Osteocyte (in vitro differentiated cells): Measurements from ENCODE around the gene CD9. TPM values are rescaled to one million over a fixed set of nuclear protein-coding genes. Genes with fewer than 3 reads are reported as not detected.

Experiments used
- DNase-seq: peaks from one replicate; pipeline ENCODE4 v3.0.0; 2021; ENCODE audit warnings: mixed read lengths; ENCODE audit not compliant: unreplicated experiment; ENCODE audit errors: extremely low spot score
- H3K27ac Mint-ChIP-seq: one replicate; pipeline ENCODE4 v1.8.0; 2021; ENCODE audit warnings: mild to moderate bottlenecking, mixed read lengths; ENCODE audit not compliant: unreplicated experiment
- H3K27me3 Mint-ChIP-seq: one replicate; pipeline ENCODE4 v1.8.0; 2021; ENCODE audit warnings: mixed read lengths; ENCODE audit not compliant: unreplicated experiment
- H3K36me3 Mint-ChIP-seq: one replicate; pipeline ENCODE4 v1.8.0; 2021; ENCODE audit warnings: mixed read lengths; ENCODE audit not compliant: unreplicated experiment
- H3K4me1 Mint-ChIP-seq: one replicate; pipeline ENCODE4 v1.8.0; 2021; ENCODE audit warnings: mixed read lengths; ENCODE audit not compliant: unreplicated experiment
- H3K4me3 Mint-ChIP-seq: one replicate; pipeline ENCODE4 v1.8.0; 2021; ENCODE audit warnings: mild to moderate bottlenecking, moderate library complexity, mixed read lengths; ENCODE audit not compliant: unreplicated experiment
- H3K9me3 Mint-ChIP-seq: one replicate; pipeline ENCODE4 v1.8.0; 2021; ENCODE audit warnings: mixed read lengths; ENCODE audit not compliant: unreplicated experiment
- total RNA-seq: library from RNA; stranded (reverse); gene quantifications from 2 replicates; pipeline ENCODE4 v1.2.1, GENCODE V29; 2021
- TF ChIP-seq, protein P1 (sequence below): fragments of 200-600 bp; sonication (generic); IDR thresholded peaks from 2 replicates; pipeline ENCODE4 v1.5.0; 2021; ENCODE audit warnings: antibody characterized with exemption, mild to moderate bottlenecking, moderate library complexity

The CD9 gene
- total RNA-seq, 1 donor from 2014 or later, result 77.1 TPM

DNA sequence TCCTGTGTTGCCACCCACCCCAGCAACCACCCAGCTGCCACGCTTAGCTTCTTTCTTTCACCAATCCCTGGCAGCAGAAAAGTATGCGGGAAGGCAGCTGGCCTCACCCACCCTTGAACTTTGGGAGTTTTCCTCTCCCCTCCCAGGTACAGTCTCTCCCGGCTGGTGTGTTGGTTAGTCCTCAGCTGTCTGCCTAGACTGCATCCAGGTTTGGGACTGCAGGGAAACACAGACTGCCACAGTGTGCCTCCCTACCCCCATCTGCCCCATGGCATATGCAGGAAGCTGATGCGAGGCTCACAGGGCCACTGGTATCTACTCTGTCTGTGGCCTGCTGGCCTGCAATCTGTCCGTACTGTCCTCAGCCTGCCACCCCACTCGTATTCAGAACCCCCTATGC is 2.1 kb downstream of the CD9 start:
- Mint-ChIP-seq H3K4me1 (peaks cover 53% of the 10 kb centered on the region), H3K4me3 (peak overlapping the region; percentile 51), H3K27ac (peak overlapping the region; percentile 39), H3K9me3 (no peaks in the 10 kb centered on the region), H3K27me3 (no peaks in the 10 kb centered on the region), H3K36me3 (peaks cover 2% of the 10 kb centered on the region)
- DNase-seq, result no peak
- TF ChIP-seq, protein P1, sequence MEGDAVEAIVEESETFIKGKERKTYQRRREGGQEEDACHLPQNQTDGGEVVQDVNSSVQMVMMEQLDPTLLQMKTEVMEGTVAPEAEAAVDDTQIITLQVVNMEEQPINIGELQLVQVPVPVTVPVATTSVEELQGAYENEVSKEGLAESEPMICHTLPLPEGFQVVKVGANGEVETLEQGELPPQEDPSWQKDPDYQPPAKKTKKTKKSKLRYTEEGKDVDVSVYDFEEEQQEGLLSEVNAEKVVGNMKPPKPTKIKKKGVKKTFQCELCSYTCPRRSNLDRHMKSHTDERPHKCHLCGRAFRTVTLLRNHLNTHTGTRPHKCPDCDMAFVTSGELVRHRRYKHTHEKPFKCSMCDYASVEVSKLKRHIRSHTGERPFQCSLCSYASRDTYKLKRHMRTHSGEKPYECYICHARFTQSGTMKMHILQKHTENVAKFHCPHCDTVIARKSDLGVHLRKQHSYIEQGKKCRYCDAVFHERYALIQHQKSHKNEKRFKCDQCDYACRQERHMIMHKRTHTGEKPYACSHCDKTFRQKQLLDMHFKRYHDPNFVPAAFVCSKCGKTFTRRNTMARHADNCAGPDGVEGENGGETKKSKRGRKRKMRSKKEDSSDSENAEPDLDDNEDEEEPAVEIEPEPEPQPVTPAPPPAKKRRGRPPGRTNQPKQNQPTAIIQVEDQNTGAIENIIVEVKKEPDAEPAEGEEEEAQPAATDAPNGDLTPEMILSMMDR, result no peak

DNA sequence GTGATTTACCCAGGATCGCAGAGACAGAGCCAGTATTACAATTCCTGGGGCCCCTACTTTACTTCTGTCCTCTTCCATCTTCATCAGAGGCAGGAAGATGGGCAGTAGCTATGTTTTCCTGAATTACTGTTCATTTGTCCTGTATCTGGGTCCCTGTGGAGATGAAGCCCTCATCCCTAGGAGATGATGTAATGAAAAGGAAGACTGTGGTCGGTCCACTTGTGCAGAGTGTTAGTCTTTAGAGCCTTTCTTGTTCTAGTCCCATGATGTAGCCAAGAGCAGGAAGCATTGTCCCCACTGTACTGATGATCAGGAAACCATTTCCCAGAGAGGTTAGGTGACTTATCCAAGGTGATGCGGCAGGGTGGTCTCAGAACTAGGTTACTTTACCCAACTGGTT is 2.6 kb downstream of the CD9 start:
- peak overlapping the region; percentile 1 for H3K27ac Mint-ChIP-seq
- H3K9me3 Mint-ChIP-seq, result no peaks in the 10 kb centered on the region
- H3K27me3 Mint-ChIP-seq, result no peaks in the 10 kb centered on the region
- H3K36me3 Mint-ChIP-seq, result peaks cover 2% of the 10 kb centered on the region
- TF ChIP-seq, protein P1, result no peak
- H3K4me1 Mint-ChIP-seq, result peaks cover 56% of the 10 kb centered on the region
- DNase-seq, result no peak
- no peak overlapping the region for H3K4me3 Mint-ChIP-seq

DNA sequence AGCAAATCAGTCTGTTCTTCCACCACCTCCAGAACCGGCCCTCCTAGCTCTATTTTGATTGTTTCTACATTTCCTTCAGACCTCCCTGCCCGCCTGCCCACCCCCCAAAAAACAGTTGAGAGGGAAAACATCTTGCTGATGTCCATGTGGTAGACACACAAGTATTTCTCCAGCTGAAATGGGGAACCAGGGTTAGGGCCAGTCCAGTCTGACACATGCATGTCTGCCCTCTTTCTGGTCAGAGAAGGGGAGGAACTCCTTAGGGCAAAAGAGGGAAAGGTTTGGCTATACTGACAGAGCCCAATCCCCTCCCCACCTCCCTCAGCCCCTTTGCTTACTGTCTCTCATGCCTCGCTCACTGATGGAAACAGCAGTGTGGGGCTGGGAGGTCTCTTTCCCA is 3.4 kb downstream of the CD9 start:
- Mint-ChIP-seq H3K27me3 (no peaks in the 10 kb centered on the region), H3K36me3 (peaks cover 2% of the 10 kb centered on the region), H3K9me3 (no peaks in the 10 kb centered on the region), H3K4me3 (no peak overlapping the region), H3K4me1 (peaks cover 57% of the 10 kb centered on the region), H3K27ac (no peak overlapping the region)
- TF ChIP-seq, protein P1, result no peak
- DNase-seq, result no peak

DNA sequence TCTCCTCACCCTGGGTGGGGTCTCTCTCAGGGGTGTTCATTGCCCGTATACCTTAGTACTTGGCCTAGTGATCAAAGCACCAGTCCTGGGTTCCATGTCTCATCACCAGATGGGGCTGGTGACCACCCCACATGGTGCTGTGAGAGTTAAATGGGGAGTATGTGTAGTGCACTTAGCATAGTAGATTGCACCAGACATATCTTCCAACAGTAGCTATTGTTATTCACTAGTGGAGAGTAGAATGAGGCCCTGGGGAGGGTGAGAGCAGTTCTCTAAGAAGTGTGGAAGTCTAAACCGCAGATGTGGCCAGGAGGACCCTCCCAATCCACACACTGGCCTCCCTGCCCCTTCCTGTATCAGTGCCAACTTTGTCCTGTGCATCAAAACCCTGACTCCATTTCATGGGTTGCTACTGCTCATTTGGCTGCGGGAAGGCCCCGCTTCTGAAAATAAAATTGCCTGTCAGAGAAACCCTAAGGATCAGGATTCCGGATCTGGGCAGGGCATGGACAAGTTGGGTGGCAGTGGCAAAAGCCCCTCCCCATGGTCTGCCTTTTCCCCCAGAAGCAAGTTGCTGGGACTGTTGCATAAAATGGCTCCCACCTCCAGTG is 4.4 kb downstream of the CD9 start:
- peak overlapping the region; percentile 60 for H3K27ac Mint-ChIP-seq
- H3K36me3 Mint-ChIP-seq, result peaks cover 2% of the 10 kb centered on the region
- no peaks in the 10 kb centered on the region for H3K9me3 Mint-ChIP-seq
- peaks cover 57% of the 10 kb centered on the region for H3K4me1 Mint-ChIP-seq
- no peak for DNase-seq
- H3K4me3 Mint-ChIP-seq, result no peak overlapping the region
- no peaks in the 10 kb centered on the region for H3K27me3 Mint-ChIP-seq
- TF ChIP-seq, protein P1, result no peak

DNA sequence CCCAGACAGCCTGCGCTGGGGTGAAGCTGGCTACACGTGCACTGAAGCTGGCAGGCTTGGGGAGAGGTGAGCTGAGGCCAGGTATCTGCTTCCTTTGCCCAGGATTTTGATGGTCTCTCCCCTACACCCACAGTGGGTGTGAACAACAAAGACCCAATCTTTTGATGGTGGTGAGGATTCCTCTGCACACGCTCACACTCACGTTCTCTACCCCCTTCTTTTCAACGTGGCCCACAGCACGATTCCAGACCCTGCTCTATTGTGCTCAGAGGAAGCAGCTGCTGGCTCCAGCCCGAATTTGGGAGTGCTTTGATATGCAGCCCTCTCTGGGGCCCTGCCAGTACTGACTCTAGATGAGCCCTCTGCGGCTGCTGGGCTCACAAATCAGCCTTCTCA is 4.9 kb downstream of the CD9 start:
- DNase-seq, result no peak
- H3K36me3 Mint-ChIP-seq, result peaks cover 2% of the 10 kb centered on the region

More for the DNA sequence above, 4.9 kb downstream of the CD9 start:
- Mint-ChIP-seq H3K27ac (peak overlapping the region; percentile 36), H3K4me1 (peaks cover 59% of the 10 kb centered on the region), H3K4me3 (no peak overlapping the region), H3K27me3 (no peaks in the 10 kb centered on the region), H3K9me3 (no peaks in the 10 kb centered on the region)
- TF ChIP-seq, protein P1, result no peak
